Right cardiac atrium (tissue), 5 donors: ENCODE data around the gene ANO10. TPM values are rescaled to one million over a fixed set of nuclear protein-coding genes. Genes with fewer than 3 reads are reported as not detected.

Experiments
- ATAC-seq, 2 donors: fragments of 200-7000 bp; cut with Tn5 transposase; one replicate each; pipeline versions ENCODE4 v1.8.0 to v1.9.1; 2020; ENCODE audit warnings: moderate library complexity in 2 of 2, mild to moderate bottlenecking in 1 of 2
- DNase-seq, 3 donors: peaks; one replicate each; pipeline ENCODE4 v3.0.0-alpha.2; 2020
- H3K27ac ChIP-seq: one replicate; pipeline ENCODE4 v1.5.1; 2013; ENCODE audit warnings: mild to moderate bottlenecking, low read length, control low read depth, moderate library complexity
- H3K27me3 ChIP-seq: one replicate; pipeline ENCODE4 v1.6.1; 2013; ENCODE audit not compliant: control insufficient read depth, insufficient read depth
- H3K4me1 ChIP-seq: one replicate; pipeline ENCODE4 v1.6.1; 2013; ENCODE audit warnings: low read length; ENCODE audit not compliant: control insufficient read depth, insufficient read depth
- H3K4me3 ChIP-seq: one replicate; pipeline ENCODE4 v1.5.1; 2013; ENCODE audit warnings: low read length, control low read depth
- H3K9me3 ChIP-seq: one replicate; pipeline ENCODE4 v1.6.1; 2013; ENCODE audit warnings: low read length; ENCODE audit not compliant: control insufficient read depth
- WGBS: extraction: QIAGEN DNeasy Blood & Tissue Kit; methylation state at CpG from one replicate; pipeline ENCODE4 v1.1.7; 2013; 5-methylcytosine and 5-hydroxymethylcytosine counted together
- intact Hi-C, 4 donors: fragments of 100-400 bp; cut with DNase I; formaldehyde crosslinking; loops; one replicate each; pipeline versions ENCODE4 v1.11.0 to v1.14.0; 2022 to 2023
- polyA plus RNA-seq: library from polyadenylated mRNA; stranded (reverse); fragments of 200-250 nt; gene quantifications from one replicate; pipeline ENCODE4 v1.2.3, GENCODE V29; 2013
- total RNA-seq, 4 donors: library from RNA; stranded (reverse); fragmentation: NEBNext Ultra II Directional; extraction: Animal tissue kit (Norgen Biotek cat#: 25700); gene quantifications; one replicate each; pipeline ENCODE4 v1.2.1, GENCODE V29; 2021
- donor health status: healthy with polysubstance abuse.
- donor health status: DM: no; HTN: yes; CAD: no.
- donor health status: DM: no; HTN: no; CAD: no.
- donor health status: DM: no; HTN: yes; CAD: no; lungs with severe emphysema.
- donor health status: DM: yes; HTN: yes; CAD: no.

Gene ANO10
- total and polyA plus RNA-seq, 5 donors = 9.3 to 16.5 (median 15.8) TPM

- H3K4me3 ChIP-seq = no peak overlapping the region
- WGBS = 76% methylated on average over 6 of the region's 6 CpGs
- H3K4me1 ChIP-seq = no peaks in the 10 kb centered on the region
- ATAC-seq = peak in 1 of 2 donors; percentile 40
- no peaks in the 10 kb centered on the region for H3K9me3 ChIP-seq
- no peak for DNase-seq
- no peak overlapping the region for H3K27ac ChIP-seq
- no peaks in the 10 kb centered on the region for H3K27me3 ChIP-seq
- intact Hi-C loops = no loop called here
Measured at GRCh38 chr3:43647331-43648166, 25.7 kb upstream of the ANO10 start.

- Histone ChIP-seq H3K27me3 (no peaks in the 10 kb centered on the region), H3K4me1 (no peaks in the 10 kb centered on the region), H3K4me3 (no peak overlapping the region), H3K27ac (no peak overlapping the region), H3K9me3 (no peaks in the 10 kb centered on the region)
- 94% methylated on average over 2 of the region's 2 CpGs for WGBS
- intact Hi-C loops = no loop called here
- ATAC-seq (no peak), DNase-seq (no peak)
Measured at GRCh38 chr3:43644443-43644842, 22.6 kb upstream of the ANO10 start.

- DNase-seq (no peak), ATAC-seq (no peak)
- intact Hi-C loops = no loop called here
- no peaks in the 10 kb centered on the region for H3K4me1 ChIP-seq
- H3K27me3 ChIP-seq = no peaks in the 10 kb centered on the region
- no peak overlapping the region for H3K4me3 ChIP-seq
- H3K27ac ChIP-seq = no peak overlapping the region
- 83% methylated on average over 4 of the region's 4 CpGs for WGBS
- no peaks in the 10 kb centered on the region for H3K9me3 ChIP-seq
Measured at GRCh38 chr3:43641306-43642114, 19.7 kb upstream of the ANO10 start.

DNA sequence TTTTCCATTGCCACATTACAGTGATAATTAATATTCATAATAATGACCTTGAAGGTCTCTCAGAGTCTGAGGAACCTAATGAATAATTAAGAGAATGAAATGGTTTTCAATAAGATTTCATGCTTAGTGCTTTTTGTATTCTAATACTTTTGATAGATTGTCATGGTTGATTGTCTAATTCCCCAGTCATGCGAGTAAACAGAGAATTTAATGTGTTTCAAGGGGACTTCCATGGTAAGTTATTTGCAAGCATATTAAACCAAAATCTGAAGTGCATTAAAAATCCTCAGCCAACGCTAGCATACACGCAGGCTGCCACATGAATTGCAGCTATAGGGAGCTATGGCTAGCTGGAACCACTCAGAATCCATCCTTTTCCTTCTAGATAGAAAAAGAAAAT is 18.9 kb upstream of the ANO10 start:
- Histone ChIP-seq H3K9me3 (no peaks in the 10 kb centered on the region), H3K27me3 (no peaks in the 10 kb centered on the region), H3K27ac (no peak overlapping the region), H3K4me1 (no peaks in the 10 kb centered on the region), H3K4me3 (no peak overlapping the region)
- WGBS = 92% methylated on average over 3 of the region's 3 CpGs
- DNase-seq (no peak), ATAC-seq (no peak)
- intact Hi-C loops = no loop called here

- Histone ChIP-seq H3K27ac (no peak overlapping the region), H3K4me3 (no peak overlapping the region), H3K27me3 (no peaks in the 10 kb centered on the region), H3K4me1 (no peaks in the 10 kb centered on the region), H3K9me3 (no peaks in the 10 kb centered on the region)
- intact Hi-C loops = no loop called here
- 69% methylated on average over 9 of the region's 9 CpGs for WGBS
- DNase-seq (no peak), ATAC-seq (no peak)
Measured at GRCh38 chr3:43638594-43639447, 17.0 kb upstream of the ANO10 start.

GRCh38 chr3:43637702-43638101 is 15.9 kb upstream of the ANO10 start:
- DNase-seq = no peak
- H3K27ac ChIP-seq = no peak overlapping the region
- no peaks in the 10 kb centered on the region for H3K4me1 ChIP-seq
- 71% methylated on average over 3 of the region's 3 CpGs for WGBS
- no peaks in the 10 kb centered on the region for H3K9me3 ChIP-seq
- no peak for ATAC-seq
- H3K4me3 ChIP-seq = no peak overlapping the region
- no peaks in the 10 kb centered on the region for H3K27me3 ChIP-seq
- intact Hi-C loops = no loop called here

DNA sequence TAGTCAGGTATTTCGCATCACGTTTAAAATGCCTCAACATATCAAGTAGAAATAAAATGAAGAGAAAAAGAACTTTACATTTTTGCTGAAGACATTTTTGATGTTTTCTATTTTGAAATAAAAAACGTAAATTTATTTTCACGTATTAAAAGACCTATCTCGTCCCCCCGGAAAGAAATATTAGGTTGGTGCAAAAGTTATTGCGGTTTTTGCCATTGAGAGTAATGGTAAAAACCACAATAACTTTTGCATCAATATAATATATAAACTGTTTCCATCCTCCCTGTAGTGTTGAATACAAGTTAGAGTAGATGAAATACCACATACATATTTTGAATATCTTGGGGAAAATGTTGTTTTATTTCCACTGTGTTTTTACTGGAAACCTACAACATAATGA is 11.2 kb upstream of the ANO10 start:
- WGBS = 75% methylated on average over 7 of the region's 7 CpGs
- Histone ChIP-seq H3K4me3 (no peak overlapping the region), H3K9me3 (no peaks in the 10 kb centered on the region), H3K27ac (no peak overlapping the region), H3K4me1 (no peaks in the 10 kb centered on the region), H3K27me3 (no peaks in the 10 kb centered on the region)
- DNase-seq (no peak), ATAC-seq (no peak)
- intact Hi-C loops = no loop called here

- Histone ChIP-seq H3K4me1 (no peaks in the 10 kb centered on the region), H3K4me3 (no peak overlapping the region), H3K27ac (no peak overlapping the region), H3K9me3 (no peaks in the 10 kb centered on the region), H3K27me3 (no peaks in the 10 kb centered on the region)
- WGBS = 91% methylated on average over 2 of the region's 2 CpGs
- intact Hi-C loops = no loop called here
- DNase-seq (no peak), ATAC-seq (no peak)
Measured at GRCh38 chr3:43632269-43632733, 10.5 kb upstream of the ANO10 start.

DNA sequence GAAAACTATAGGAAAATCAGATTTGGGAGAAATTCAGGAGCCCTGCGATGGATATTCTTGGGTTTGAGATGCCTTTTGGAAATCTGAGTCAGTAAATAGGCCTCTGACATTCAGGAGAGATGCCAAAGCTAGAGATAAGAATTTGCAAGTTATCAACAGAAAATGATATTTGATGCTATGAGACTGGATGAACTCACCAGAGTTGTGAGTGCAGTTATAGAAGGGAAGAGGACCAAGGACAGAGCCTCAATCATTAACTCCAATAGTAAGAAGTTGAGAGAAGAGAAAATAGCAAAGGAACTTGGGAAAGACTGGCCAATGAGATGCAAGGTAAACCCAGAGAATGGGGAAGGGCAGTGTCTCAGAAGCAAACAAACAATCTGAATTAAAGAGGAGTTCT is 7.9 kb upstream of the ANO10 start:
- no peak for ATAC-seq
- intact Hi-C loops = no loop called here
- Histone ChIP-seq H3K27me3 (no peaks in the 10 kb centered on the region), H3K4me3 (no peak overlapping the region), H3K4me1 (no peaks in the 10 kb centered on the region), H3K9me3 (no peaks in the 10 kb centered on the region), H3K27ac (no peak overlapping the region)
- WGBS = 88% methylated on average over 1 of the region's 1 CpG
- no peak for DNase-seq

DNA sequence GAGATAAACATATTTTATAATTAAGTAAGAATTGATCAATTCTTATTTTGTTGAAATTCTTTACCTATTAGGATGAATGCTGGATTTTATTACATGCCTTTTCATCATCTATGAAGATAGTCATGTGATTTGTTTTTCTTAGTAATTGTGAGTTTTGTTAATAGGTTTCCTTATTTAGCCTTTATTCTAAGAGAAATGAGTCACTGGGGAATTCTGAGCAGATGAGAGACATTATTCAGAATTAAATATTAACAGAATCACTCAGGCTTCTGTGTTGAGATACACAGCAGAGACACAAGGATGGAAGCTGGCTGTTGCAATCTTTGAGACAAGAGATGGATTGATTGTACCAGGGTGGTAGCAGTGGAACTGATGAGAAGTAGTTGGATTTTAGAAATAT is 7.4 kb upstream of the ANO10 start:
- intact Hi-C loops = no loop called here
- Histone ChIP-seq H3K27ac (no peak overlapping the region), H3K9me3 (no peaks in the 10 kb centered on the region), H3K4me3 (no peak overlapping the region), H3K4me1 (no peaks in the 10 kb centered on the region), H3K27me3 (no peaks in the 10 kb centered on the region)
- no peak for DNase-seq
- no peak for ATAC-seq

DNA sequence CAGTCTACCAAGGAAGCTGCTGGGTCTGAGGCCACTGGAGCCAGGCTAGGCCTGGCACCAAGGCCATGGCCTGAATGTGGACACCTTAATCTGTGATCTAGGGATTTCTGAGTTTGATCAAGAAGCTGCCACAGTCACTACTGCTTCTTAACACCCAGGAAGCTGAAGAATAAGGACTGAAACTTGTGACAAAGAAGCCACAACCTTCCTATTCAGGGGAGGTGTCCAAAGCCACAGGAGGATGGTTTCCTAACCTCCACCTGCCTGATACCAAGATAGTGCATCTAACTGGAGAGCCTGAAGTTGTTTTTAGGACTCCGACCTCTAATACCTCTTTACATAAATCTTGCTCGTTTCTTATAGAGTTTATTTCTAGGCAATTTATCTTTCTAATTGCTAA is 5.5 kb upstream of the ANO10 start:
- 84% methylated on average over 2 of the region's 2 CpGs for WGBS
- peaks cover 4% of the 10 kb centered on the region for H3K4me1 ChIP-seq
- ATAC-seq (no peak), DNase-seq (no peak)
- H3K27ac ChIP-seq = no peak overlapping the region
- H3K9me3 ChIP-seq = no peaks in the 10 kb centered on the region
- no peaks in the 10 kb centered on the region for H3K27me3 ChIP-seq
- no peak overlapping the region for H3K4me3 ChIP-seq
- intact Hi-C loops = no loop called here
